Smooth muscle cell (in vitro differentiated cells): ENCODE measurements around the gene TRABD2B. TPM values are rescaled to one million over a fixed set of nuclear protein-coding genes. Genes with fewer than 3 reads are reported as not detected.

Experiments used
- DNase-seq: peaks from one replicate; lab custom pipeline; 2025; ENCODE audit not compliant: unreplicated experiment; lab: John Stamatoyannopoulos, UW
- H2AFZ ChIP-seq: fragments of 200-600 bp; sonication (generic); 2 replicates; pipeline ENCODE4 v1.6.0; 2016; ENCODE audit warnings: antibody characterized with exemption, low read depth, mild to moderate bottlenecking
- H3F3A ChIP-seq: fragments of 200-600 bp; sonication (generic); 2 replicates; pipeline ENCODE4 v1.6.0; 2017; ENCODE audit warnings: antibody characterized with exemption, low read depth
- H3K27ac ChIP-seq: fragments of 200-600 bp; sonication (generic); 2 replicates; pipeline ENCODE4 v1.5.1; 2016; ENCODE audit warnings: low read depth, mild to moderate bottlenecking
- H3K27me3 ChIP-seq: fragments of 200-600 bp; sonication (generic); 2 replicates; pipeline ENCODE4 v1.6.1; 2016; ENCODE audit warnings: low read depth, mild to moderate bottlenecking
- H3K36me3 ChIP-seq: fragments of 200-600 bp; sonication (generic); 2 replicates; pipeline ENCODE4 v1.5.1; 2016; ENCODE audit warnings: low read depth
- H3K4me1 ChIP-seq: fragments of 200-600 bp; sonication (generic); 2 replicates; pipeline ENCODE4 v1.5.1; 2016; ENCODE audit warnings: low read depth
- H3K4me2 ChIP-seq: fragments of 200-600 bp; sonication (generic); 2 replicates; pipeline ENCODE4 v1.6.0; 2016; ENCODE audit warnings: mild to moderate bottlenecking
- H3K4me3 ChIP-seq: fragments of 200-600 bp; sonication (generic); 2 replicates; pipeline ENCODE4 v1.5.1; 2016; ENCODE audit warnings: mild to moderate bottlenecking
- H3K79me2 ChIP-seq: fragments of 200-600 bp; sonication (generic); 2 replicates; pipeline ENCODE4 v1.6.0; 2016; ENCODE audit warnings: low read depth, mild to moderate bottlenecking
- H3K9ac ChIP-seq: fragments of 200-600 bp; sonication (generic); 2 replicates; pipeline ENCODE4 v1.6.0; 2016; ENCODE audit warnings: low read depth
- H3K9me3 ChIP-seq: fragments of 200-600 bp; sonication (generic); replicated peaks from 2 replicates; pipeline ENCODE4 v1.5.1; 2016; ENCODE audit warnings: low read depth
- H4K20me1 ChIP-seq: fragments of 200-600 bp; sonication (generic); 2 replicates; pipeline ENCODE4 v1.6.0; 2016; ENCODE audit warnings: low read depth
- WGBS: methylation state at CpG from one replicate; pipeline ENCODE4 v1.1.7; 2016; ENCODE audit warnings: low lambda C conversion rate; 5-methylcytosine and 5-hydroxymethylcytosine counted together
- polyA plus RNA-seq: library from polyadenylated mRNA; unstranded; fragments of >200 nt; fragmentation: Nextera tagmentation; extraction: Ambion mirVana; gene quantifications from 2 replicates; pipeline ENCODE4 v1.2.1, GENCODE V29; 2016
- total RNA-seq: library from RNA; depleted of rRNA; stranded (reverse); fragments of >200 nt; gene quantifications from 2 replicates; pipeline ENCODE4 v1.2.3, GENCODE V29; 2014
- TF ChIP-seq, protein P1 (sequence below): fragments of 200-600 bp; sonication (generic); IDR thresholded peaks from 2 replicates; pipeline ENCODE4 v1.5.1; 2017; ENCODE audit warnings: borderline replicate concordance, mild to moderate bottlenecking, antibody characterized with exemption; ENCODE audit not compliant: insufficient read depth, poor library complexity, severe bottlenecking

The TRABD2B gene
- total and polyA plus RNA-seq, 2 experiments from 2014 or later = 0.94 to 4.9 TPM

DNA sequence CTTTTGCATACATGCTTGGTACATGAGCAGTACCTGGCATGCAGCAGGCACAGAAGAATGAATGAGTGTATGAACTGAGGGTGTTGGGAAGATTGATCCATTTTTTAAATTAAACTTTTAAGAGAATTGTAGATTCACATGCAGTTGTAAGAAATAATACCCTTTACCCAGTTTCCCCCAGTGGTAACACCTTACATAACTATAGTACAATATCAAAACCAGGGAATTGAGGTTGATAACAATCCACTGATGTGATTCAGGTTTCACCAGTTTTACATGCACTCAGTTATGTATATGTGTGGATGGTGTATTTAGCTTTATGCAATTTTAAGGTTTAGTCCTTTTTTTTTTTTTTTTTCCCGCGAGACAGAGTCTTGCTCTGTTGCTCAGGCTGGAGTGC is 20.5 kb downstream of the TRABD2B start:
- H3K4me1 ChIP-seq = no peaks in the 10 kb centered on the region

DNA sequence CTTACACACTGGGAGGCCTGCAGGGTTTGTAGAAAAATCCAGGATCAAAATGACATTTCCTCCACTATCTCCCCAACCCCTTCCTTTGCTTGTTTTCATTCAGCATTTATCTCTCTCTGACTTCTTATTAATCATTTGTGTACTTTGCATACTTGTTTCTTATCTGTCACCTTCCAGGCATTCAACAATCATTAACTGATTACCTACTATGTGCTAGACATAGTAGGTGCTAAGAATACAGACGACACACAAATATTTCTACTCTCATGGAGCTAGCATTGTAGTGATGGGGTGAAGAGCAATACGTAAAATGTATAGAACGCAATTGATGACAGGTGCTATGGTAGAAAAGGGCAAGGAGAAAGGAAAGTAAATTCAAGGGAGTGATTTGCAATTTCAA is 20.9 kb downstream of the TRABD2B start:
- WGBS = 80% methylated on average over 3 of the region's 3 CpGs

More for the DNA sequence above, 20.5 kb downstream of the TRABD2B start:
- Histone ChIP-seq H2AFZ (no peak overlapping the region), H3K27me3 (no peaks in the 10 kb centered on the region), H3K27ac (no peak overlapping the region), H4K20me1 (peaks cover 79% of the 10 kb centered on the region), H3K9me3 (no peaks in the 10 kb centered on the region), H3K36me3 (no peaks in the 10 kb centered on the region), H3F3A (no peaks in the 10 kb centered on the region), H3K9ac (no peak overlapping the region), H3K4me2 (no peak overlapping the region), H3K4me3 (no peak overlapping the region), H3K79me2 (peaks cover 4% of the 10 kb centered on the region)
- TF ChIP-seq, protein P1, sequence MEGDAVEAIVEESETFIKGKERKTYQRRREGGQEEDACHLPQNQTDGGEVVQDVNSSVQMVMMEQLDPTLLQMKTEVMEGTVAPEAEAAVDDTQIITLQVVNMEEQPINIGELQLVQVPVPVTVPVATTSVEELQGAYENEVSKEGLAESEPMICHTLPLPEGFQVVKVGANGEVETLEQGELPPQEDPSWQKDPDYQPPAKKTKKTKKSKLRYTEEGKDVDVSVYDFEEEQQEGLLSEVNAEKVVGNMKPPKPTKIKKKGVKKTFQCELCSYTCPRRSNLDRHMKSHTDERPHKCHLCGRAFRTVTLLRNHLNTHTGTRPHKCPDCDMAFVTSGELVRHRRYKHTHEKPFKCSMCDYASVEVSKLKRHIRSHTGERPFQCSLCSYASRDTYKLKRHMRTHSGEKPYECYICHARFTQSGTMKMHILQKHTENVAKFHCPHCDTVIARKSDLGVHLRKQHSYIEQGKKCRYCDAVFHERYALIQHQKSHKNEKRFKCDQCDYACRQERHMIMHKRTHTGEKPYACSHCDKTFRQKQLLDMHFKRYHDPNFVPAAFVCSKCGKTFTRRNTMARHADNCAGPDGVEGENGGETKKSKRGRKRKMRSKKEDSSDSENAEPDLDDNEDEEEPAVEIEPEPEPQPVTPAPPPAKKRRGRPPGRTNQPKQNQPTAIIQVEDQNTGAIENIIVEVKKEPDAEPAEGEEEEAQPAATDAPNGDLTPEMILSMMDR = no peak
- WGBS = 96% methylated on average over 2 of the region's 2 CpGs
- no peak for DNase-seq

GRCh38 chr1:47975302-47975921 is 21.8 kb downstream of the TRABD2B start:
- Histone ChIP-seq H3K4me1 (no peaks in the 10 kb centered on the region), H3K9me3 (no peaks in the 10 kb centered on the region), H3F3A (no peaks in the 10 kb centered on the region), H3K4me3 (no peak overlapping the region), H3K4me2 (no peak overlapping the region), H3K27ac (no peak overlapping the region), H2AFZ (no peak overlapping the region), H3K36me3 (no peaks in the 10 kb centered on the region), H3K79me2 (peaks cover 6% of the 10 kb centered on the region), H3K9ac (no peak overlapping the region), H3K27me3 (no peaks in the 10 kb centered on the region), H4K20me1 (peaks cover 76% of the 10 kb centered on the region)
- TF ChIP-seq, protein P1 = no peak
- 75% methylated on average over 3 of the region's 3 CpGs for WGBS
- no peak for DNase-seq

More for the DNA sequence above, 20.9 kb downstream of the TRABD2B start:
- Histone ChIP-seq H4K20me1 (peaks cover 79% of the 10 kb centered on the region), H3K4me1 (no peaks in the 10 kb centered on the region), H2AFZ (no peak overlapping the region), H3K79me2 (peaks cover 6% of the 10 kb centered on the region), H3K27me3 (no peaks in the 10 kb centered on the region), H3K9ac (no peak overlapping the region), H3K4me3 (no peak overlapping the region), H3K27ac (no peak overlapping the region), H3K4me2 (no peak overlapping the region), H3K9me3 (no peaks in the 10 kb centered on the region), H3F3A (no peaks in the 10 kb centered on the region), H3K36me3 (no peaks in the 10 kb centered on the region)
- DNase-seq = no peak
- TF ChIP-seq, protein P1 = no peak

GRCh38 chr1:47972864-47973432 is 24.2 kb downstream of the TRABD2B start:
- Histone ChIP-seq H2AFZ (no peak overlapping the region), H3K4me2 (no peak overlapping the region), H3K9ac (no peak overlapping the region), H3K27me3 (no peaks in the 10 kb centered on the region), H3K4me1 (no peaks in the 10 kb centered on the region), H3K79me2 (peaks cover 9% of the 10 kb centered on the region), H3K9me3 (no peaks in the 10 kb centered on the region), H3K4me3 (no peak overlapping the region), H3F3A (no peaks in the 10 kb centered on the region), H3K36me3 (no peaks in the 10 kb centered on the region), H3K27ac (no peak overlapping the region), H4K20me1 (peaks cover 75% of the 10 kb centered on the region)
- DNase-seq = no peak
- TF ChIP-seq, protein P1 = peak; percentile 27
- WGBS = 86% methylated on average over 4 of the region's 4 CpGs
